HL-60/S4 treated with retinoic acid at 250 ng/mL for 4 days and 3 days (cell line): ENCODE measurements around the gene SLX4.
"Not testable (repeated sequence)": the region's sequence is repeated elsewhere in the genome, so short reads cannot be mapped to it uniquely, and the experiment has no call there.

Experiments used
- in situ Hi-C: fragments of 300-500 bp; cut with MboI; formaldehyde crosslinking; loops from 2 replicates; pipeline ENCODE4 v1.7.0; 2022; ENCODE audit warnings: low sequenced_read_pairs

The SLX4 gene

DNA sequence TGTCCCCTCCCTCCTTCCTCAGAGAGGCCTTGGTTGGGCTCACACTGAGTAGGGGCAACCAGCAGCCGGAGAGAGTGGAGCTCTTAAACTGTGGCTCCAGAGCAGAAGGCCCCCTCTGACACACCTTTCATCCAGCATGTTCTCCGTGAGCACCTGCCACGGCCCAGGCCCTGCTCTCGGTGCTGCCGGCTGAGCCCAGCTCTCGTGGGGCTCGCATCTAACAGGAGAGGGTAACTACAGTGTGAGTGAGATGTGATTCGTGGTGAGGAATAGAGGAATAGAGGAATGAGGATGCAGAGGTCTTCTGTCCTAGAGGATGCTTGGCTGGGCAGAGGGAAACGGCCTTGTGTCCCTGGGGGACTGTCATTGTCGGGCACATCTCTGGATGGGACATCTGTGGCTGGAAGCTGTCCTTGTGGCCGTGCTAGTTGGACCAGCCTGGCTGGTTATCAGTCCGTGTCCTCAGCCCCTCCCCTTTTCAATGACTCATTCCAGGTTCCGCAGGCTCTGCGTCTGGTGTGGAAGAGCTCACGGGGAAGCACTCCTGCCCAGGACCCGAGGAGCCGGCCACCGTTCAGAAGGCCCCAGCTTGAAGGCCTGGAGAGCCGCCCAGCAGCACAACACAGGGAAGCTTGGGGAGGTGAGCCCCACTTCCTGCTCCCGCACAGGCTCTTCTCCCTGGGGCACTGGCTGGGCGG is 31.1 kb upstream of the SLX4 start:
- in situ Hi-C loops: no loop called here

- in situ Hi-C loops: no loop called here
Measured at GRCh38 chr16:3641801-3642396, 30.5 kb upstream of the SLX4 start.

DNA sequence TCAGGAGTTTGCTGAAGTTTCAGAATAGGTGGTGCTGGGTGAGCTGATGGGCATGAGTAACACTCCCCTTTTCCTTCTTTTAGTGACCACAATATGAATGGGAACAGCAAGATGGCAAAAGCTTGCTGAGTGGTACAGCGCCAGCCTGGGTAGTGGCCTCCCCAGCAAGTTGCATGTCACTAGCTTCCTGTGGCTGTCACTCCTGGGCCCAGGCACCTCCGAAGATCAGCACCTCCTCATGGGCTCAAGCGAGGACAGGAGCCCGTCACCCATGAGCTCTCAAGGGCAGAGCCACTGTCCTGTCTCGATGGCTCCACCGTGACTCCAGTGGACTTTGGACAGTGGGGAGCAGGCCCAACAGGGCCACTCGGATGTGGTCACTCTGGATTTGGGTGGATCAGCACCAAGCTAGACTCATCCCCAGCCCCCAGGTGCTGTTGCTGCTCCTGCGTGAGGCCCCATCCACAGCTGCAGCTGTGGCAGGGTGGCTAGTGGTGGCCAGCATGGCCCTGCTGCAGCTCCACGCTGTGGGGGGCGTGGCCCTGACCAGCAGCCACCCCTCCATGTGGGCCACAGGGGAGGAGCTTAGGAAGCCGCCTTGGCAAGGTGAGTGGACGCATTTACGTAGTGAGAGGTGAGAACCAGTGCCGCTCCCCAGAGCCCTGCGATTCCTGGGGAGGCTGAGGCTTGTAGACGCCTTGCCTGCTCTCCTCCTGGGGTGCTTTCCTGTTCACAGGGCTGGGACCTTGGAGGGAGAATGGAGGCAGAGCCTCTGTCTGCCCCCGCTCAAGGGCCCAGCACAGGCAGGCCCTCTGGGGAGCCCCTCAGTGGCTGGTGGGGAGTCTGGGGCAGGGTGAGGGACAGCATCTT is 29.5 kb upstream of the SLX4 start:
- in situ Hi-C loops: no loop called here

DNA sequence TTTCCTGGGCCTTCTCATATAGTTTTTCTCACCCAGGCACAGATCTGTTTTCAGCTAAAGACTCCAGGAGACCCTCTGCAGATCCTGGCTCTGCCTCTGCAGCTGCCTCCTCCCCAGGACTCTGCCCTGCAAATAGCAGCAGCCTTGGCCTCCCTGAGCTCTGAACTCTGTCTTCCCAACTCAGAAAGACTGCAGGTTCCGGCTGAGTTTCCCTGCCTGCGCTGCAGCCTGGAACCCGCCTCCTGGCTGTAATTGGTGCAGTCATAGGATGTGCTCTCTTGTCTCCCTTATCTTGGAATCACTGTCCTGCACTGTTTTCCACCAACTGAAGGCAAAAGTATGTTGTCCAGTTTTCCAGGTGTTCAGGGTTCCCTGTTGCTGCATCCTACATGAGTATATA is 28.8 kb upstream of the SLX4 start:
- in situ Hi-C loops: no loop called here

DNA sequence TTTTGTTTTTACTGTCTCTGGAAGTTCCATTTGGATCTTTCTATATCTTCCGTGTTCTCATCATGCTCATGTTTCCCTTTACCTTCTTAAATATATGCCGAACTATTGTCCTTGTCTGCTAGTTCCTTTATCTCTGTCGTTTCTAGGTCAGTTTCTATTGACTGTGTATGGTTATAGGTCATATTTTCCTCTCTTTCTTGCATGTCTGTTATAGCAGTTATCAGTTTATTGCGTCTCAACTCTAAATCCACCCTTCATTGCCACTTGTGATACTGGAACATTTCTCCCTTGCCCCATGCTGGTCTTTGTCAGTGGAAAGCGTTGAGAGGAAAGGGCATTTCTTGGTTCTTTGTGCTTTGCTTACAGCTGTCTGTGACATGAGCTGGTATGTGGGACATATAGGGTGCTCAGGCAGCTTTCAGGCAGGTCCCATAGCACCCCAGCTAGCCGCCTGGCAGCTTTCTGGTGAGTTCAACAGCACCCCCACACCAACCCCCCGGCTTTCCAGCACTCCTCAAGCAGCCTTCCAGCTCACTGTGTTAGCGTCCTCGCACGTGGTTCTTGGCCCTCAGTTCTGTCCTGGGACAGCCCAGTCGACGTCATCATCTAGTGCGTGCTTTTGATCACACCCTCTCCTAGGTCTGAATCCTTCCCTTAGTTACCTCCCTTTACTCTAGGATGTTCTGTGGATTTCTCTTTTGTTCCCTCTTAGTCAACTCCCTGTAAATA is 27.7 kb upstream of the SLX4 start:
- in situ Hi-C loops: no loop called here

DNA sequence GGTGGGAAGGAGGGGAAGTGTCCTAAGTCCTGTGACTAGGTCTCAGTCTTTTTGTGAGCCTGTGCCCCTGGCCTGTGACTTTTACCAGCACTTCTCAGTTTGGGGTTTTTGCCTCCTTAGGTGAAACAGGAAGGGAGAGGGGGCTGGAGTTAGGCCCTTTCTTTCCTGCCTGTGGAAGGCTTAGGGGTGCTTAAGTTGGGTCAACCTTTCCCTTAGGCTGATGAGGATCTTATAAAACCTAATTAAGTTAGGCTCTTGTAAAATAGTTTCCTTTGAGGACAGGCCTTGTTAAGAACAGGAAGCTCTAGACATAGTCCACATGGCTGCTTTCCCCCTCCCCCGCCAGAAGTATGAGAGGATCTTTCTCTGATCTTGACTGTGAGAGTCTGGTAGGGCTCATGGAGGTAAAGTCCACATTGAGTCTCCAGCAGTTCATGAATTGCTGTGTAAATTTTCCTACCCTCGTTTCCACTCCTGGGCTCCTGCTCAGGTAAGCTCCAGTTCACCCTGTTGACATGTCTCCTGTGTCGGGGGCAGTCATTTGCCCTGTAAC is 26.0 kb upstream of the SLX4 start:
- in situ Hi-C loops: no loop called here

- in situ Hi-C loops: no loop called here
Measured at GRCh38 chr16:3625911-3626732, 14.7 kb upstream of the SLX4 start.

- in situ Hi-C loops: no loop called here
Measured at GRCh38 chr16:3625331-3625730, 13.9 kb upstream of the SLX4 start.

GRCh38 chr16:3623642-3624041 is 12.2 kb upstream of the SLX4 start:
- in situ Hi-C loops: no loop called here

DNA sequence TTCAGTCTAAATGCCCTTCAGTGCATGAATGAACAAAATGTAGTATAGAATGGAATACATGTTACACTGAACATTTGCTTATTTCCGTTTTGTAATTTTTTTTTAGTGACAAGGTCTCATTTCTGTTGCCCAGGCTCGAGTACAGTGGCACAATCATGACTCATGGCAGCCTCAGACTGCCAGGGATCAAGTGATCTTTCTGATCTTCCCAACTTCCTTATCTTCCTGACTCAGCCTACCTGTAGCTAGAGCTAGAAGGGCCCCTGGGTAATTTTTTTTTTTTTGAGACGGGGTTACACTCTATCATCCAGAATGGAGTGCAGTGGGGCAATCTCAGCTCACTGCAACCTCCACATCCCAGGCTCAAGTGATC is 7.3 kb upstream of the SLX4 start:
- in situ Hi-C loops: no loop called here

DNA sequence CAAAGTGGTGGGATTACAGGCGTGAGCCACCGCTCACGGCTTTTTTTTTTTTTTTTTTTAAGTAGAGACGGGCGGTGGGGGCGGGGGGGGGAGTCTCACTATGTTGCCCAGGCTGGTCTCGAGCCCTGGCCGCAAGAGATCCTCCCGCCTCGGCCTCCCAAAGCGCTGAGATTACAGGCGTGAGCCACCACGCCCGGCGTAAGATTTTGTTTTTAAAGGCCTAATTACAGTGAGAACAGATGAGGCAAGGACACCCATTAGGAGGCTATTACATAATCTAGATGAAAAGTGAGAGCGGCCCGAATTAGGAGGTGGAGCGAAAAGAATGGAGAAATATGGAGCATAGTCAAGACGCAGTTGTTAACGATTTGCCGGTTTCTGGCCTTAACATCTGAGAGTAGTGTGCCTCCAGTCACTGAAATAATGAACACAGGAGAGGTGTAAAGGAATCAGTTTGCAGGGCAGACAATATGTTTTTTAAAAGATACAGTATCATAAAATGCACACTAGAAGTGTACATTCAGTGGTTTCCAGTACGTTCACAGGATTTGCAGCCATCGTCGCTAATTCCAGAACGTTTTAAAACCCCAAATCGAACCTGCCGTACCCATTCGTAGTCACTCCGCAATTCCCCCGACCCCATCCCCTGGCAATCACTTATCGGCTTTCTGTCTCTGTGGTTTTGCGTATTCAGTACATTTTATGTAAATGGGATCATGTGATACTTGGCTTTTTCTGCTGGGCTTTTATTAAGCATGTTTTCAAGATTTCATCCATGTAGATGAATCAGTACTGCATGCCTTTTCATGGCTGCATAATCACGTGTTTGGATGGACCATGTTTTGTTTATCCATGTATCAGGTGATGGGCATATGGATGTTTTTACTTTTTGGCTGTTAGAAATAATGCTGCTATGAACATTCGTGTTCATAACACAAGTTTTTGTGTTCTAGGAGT is 1.4 kb upstream of the SLX4 start:
- in situ Hi-C loops: no loop called here

DNA sequence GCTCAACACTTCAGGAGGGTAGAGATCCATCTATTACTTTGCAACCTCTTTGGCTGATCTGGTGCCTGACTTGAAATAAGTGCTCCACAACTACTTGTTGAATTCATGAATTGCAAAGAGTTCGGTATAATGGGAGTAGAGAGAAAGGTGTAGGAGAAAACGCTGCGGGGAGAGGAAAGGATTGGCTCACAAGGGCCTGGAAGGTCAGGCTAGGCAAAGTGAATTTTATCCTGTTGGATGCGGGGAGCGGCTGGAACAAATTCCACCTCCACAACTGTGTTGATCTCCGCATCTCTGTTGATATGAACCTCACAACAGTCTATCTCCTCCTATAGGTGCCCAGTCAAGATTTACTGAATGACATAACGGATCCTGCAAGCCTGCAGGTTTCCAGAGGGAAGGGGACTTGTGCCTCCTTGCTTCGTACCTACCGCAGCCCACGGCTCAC is 684 bp downstream of the SLX4 start:
- in situ Hi-C loops: no loop called here

DNA sequence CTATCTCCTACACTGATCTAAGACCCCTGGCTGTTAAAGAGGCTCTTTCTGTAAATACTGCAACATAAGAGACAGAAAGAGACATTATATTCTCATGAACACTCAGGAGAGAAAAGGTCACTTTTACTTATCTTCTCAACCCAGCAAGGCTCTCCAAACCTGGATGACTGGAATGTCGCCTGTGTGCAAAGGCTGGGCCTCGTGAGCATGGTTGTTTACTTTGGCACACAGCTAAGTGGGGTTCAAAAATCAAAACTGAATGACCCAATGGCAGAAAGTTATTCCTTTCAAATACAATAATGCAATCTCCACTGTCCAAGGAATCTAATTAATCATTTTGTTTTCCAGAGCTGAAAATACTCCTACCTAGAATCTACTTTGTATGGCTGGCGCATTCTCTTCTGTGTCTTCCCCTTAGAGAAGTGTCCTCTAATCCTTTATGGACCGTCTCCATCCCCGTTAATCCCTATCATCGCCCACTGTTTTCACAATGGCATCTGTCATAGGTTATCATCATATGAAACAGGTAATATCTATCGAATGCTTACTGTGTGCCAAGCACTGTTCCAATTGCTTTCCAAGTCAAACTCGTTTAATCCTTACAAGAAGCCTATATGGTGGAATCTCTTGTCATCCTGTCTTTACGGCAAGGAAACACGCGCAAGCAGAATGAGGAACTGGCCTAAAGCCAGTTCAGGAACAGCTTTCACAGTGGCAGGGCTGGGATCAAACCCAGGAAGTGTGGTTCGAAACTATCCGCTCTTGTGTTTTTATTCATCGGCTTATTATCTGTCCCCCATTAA is 1.3 kb downstream of the SLX4 start:
- in situ Hi-C loops: no loop called here

DNA sequence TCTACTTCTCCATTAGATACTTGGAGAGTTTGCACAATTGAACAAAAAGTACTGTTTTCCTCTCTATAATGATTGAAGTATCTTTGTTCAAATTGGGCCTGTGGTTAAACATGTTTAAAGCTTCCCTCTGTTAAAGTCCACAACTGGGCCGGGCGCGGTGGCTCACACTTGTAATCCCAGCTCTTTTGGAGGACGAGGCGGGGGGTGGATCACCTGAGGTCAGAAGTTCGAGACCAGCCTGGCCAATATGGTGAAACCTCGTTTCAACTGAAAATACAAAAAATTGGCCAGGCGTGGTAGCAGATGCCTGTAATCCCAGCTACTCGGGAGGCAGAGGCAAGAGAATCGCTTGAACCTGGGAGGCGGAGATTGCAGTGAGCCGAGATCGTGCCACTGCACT is 2.4 kb downstream of the SLX4 start:
- in situ Hi-C loops: not testable (repeated sequence)

GRCh38 chr16:3608069-3608468 is 3.3 kb downstream of the SLX4 start:
- in situ Hi-C loops: no loop called here

DNA sequence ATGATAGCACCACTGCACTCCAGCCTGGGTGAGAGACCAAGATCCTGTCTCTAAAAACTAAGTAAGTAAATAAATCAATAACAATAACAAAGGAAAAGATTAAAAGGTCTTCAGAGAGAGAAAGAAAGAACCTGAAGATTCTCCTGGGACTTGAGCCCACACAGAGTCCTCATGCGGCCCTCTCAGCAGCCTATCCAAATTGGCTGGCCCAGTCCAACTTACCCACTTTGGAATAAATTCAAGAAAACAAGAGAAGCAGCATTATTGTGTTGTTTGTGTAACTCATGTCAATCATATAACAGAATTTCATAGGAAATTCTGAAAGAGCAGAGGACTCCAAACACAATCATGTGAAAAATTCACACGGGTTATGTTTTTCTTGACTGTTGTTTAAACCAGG is 3.8 kb downstream of the SLX4 start:
- in situ Hi-C loops: no loop called here

- in situ Hi-C loops: no loop called here
Measured at GRCh38 chr16:3607161-3607560, 4.2 kb downstream of the SLX4 start.

- in situ Hi-C loops: no loop called here
Measured at GRCh38 chr16:3606441-3606840, 5.0 kb downstream of the SLX4 start.
